ENCODE measurements around the gene PTPRCAP. TPM values are rescaled to one million over a fixed set of nuclear protein-coding genes. Genes with fewer than 3 reads are reported as not detected.
"Not testable (repeated sequence)": the region's sequence is repeated elsewhere in the genome, so short reads cannot be mapped to it uniquely, and the experiment has no call there.

The PTPRCAP gene
- total RNA-seq, 1 experiment from 2014 or later: not detected

- DNase-seq (ENCODE audit: extremely low read depth, low read depth): no peak
Measured at GRCh38 chr11:67412495-67413179, 24.8 kb downstream of the PTPRCAP start.

DNA sequence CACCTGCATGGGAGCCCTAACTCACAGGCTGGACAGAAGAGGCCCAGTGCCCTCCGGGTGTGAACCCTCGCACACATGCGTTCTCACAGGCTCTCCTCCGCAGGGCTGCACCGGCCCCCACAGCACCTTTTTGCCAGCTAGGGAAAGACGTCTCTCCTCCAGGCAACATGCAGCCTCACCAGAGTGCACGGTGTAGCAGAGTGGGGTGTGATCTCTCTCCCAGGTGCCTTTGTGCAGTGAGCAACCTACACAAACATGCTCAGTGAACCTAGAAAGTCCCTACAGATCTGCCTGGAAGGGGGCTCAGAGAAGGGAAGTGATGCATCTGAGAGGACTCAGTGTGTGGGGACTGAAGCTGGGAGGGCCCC is 25.7 kb downstream of the PTPRCAP start:
- DNase-seq (ENCODE audit: extremely low read depth, low read depth): no peak

DNA sequence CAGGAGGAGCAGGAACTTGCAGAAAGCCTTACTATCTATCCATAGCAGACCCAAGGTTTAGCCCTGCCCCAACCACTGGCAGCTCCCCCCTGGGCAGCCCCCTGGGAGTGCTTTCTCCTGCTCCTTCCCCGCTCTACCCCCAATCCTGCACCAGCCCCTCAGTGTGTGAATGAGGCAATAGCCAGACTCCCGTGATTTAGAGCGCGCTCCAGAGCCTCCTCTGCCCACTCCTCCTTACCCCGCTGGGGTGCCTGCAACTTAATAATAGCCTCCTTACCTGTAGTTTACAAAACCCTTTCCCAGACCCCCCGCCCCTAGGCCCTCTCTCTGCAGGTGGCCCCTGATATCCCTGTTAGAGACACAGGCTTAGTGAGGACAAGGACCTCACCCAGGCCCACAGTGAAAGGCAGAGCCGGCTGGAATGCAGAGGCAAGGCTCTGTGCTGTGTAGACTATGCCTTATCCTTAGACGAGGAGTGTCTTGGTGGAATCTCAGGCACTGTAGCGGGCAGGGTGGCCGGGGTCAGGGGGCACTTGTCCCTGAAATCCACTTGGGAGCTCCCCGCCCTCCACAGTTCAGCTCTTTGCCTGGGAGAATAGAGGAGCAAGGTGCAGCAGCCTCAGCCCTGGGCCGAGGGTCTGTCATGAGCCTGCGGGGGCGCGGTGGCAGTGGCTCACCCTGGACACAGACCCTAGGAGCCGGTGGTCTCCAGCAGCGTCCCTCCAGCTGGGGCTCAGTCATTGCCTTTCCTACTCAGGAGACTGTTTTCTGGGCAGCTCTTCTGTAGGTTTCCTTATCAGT is 26.3 kb downstream of the PTPRCAP start:
- no peak for DNase-seq (ENCODE audit: extremely low read depth, low read depth)

DNA sequence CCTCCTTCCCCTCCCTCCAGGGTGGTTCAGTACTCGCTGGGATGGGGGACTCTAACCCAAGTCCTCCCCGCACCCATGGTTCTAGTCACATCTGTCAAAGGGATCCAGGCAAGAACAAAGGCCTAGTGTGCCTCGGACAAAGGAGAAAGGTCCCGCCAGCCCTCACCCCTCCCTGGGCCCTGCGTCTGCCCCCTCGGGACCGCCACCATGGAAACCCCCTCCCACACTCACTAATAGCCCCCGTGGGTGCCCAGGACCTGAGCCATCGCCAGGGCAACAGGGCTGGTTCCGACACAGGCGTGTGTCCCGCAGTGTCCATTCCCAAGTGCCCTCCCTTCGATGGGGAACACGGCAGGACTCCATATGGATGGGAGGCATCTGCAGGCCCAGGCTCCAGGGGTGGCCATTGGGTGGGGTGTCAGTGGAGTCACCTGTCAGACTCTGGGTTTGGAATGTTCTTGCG is 27.1 kb downstream of the PTPRCAP start:
- no peak for DNase-seq (ENCODE audit: extremely low read depth, low read depth)

DNA sequence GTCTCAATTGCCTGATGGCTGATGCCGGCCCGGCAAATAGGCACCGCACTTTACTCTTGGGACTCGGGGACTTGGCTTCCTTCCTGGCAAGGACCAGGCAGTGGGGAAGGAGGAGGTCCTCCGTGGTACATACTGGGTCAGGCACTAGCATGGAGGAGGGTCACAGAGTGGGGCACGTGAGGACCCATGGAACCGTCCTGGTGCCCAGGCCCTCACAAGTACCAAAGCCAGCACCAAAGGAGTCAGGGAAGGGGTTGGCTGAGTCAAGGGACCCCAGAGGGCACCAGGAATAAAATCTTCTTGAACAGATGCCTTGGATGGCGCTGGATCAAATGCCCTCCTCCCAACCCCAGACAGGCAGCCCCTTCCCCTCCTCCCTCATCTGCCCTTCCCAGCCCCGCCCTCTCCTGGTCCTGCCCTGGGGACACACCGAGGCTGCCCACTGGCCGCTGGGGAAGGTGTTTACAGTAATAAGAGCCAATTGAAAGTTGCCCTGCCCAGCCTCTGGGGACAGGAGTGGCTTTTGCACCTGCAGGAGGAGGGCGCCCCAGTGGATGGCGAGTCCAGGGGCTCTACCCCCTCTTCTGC is 27.6 kb downstream of the PTPRCAP start:
- DNase-seq (ENCODE audit: extremely low read depth, low read depth): no peak

DNA sequence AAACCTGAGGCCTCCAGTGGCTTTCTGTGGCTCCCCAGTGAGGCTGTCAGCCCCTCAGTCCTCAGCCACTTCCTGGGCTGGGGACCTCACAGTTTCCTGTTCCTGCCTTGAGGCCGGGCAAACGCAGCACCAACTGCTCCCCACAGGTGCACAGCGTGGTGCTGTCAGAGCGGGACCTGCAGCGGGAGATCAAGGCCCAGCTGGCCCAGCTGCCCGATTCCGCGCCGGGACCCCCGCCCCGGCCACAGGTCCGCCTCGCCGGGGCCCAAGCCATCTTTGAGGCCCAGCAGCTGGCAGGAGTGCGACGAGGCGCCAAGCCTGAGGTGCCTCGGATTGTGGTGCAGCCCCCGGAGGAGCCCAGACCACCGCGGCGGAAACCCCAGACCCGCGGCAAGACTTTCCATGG is 28.2 kb downstream of the PTPRCAP start:
- no peak for DNase-seq (ENCODE audit: extremely low read depth, low read depth)

- DNase-seq (ENCODE audit: extremely low read depth, low read depth): no peak
Measured at GRCh38 chr11:67408437-67409200, 28.9 kb downstream of the PTPRCAP start.

DNA sequence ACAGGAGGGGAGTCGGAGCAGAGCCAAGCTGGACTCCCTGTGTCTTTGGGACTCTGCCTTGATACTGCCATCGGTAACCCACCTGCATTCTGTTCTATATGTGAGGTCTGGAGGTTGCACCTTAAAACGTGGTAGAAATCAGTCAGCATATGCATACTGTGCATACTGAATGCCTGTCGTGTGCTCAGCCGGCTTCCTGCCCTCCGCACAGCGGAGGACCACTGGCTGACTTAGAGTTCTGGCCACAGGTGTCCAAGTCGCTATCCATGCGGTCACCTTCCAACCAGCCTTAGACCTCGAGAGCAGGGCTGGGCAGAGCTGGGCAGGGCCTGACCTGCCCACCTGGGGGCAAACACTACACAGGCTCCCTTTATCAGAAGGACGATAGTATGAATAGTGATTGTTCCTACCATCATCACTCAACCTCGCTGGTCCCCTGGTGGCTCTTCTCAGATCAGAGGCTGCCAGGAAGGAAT is 29.8 kb downstream of the PTPRCAP start:
- DNase-seq (ENCODE audit: extremely low read depth, low read depth): no peak

- no peak for DNase-seq (ENCODE audit: extremely low read depth, low read depth)
Measured at GRCh38 chr11:67406969-67407687, 30.4 kb downstream of the PTPRCAP start.

GRCh38 chr11:67406420-67406968 is 31.0 kb downstream of the PTPRCAP start:
- DNase-seq (ENCODE audit: extremely low read depth, low read depth): no peak

- no peak for DNase-seq (ENCODE audit: extremely low read depth, low read depth)
Measured at GRCh38 chr11:67405688-67406339, 31.7 kb downstream of the PTPRCAP start.

DNA sequence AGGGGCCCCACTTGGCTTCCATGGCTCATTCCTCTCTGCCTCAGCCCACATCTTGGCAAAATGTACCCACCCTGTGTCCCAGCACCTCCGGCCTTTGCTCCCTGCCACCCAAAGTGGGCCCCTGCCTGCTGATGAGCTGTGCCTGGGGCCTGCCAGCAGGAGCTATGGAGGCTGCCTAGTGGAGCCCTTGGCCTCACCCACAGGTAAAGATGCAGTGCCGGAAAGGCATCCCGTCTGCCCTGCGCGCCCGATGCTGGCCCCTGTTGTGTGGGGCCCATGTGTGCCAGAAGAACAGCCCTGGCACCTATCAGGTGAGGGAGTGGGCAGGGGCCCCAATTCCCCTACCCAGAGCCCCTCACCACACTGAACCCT is 32.3 kb downstream of the PTPRCAP start:
- DNase-seq (ENCODE audit: extremely low read depth, low read depth): no peak

DNA sequence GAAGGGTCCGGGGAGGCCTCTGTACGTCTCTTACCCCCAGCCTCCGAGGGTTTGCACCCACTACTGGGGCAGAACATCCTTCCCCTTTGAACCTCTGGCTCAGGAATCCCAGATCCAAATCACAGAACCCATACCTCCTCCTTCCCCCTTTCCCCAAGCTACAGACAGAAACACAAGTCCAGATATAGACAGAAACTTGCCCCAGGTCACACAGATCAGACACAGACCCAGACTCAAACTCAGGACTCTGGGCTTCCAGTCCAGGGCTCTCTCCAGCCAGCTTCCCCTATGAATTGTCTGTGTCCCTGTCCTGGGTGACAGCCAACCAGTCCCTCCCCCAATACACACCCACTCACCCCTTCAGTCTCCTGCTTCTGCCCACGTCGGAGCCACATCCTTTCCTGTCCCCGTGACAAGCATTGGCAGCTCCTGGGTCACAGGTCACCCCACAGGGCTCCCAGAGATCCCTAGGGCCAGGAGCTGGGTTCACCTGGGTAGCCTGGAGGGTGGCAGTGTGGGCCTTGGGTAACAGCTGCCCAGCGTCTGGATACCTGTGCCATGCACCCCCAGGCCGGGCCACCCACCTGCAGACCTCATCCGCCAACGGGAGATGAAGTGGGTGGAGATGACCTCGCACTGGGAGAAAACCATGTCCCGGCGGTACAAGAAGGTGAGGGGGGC is 32.8 kb downstream of the PTPRCAP start:
- no peak for DNase-seq (ENCODE audit: extremely low read depth, low read depth)

DNA sequence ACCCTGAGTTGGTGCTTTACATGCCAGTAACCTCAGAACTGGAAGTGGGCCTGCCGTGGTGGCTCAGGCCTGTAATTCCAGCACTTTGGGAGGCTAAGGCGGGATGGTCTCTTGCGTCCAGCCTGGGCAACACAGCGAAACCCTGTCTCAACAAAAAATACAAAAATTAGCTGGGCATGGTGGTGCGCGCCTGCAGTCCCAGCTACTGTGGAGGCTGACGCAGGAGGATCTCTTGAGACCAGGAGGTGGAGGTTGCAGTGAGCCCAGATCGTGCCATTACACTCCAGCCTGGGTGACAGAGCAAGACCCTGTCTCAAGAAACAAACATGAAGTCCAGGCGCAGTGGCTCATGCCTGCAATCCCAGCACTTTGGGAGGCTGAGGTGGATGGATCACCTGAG is 34.4 kb downstream of the PTPRCAP start:
- not testable (repeated sequence) for DNase-seq (ENCODE audit: extremely low read depth, low read depth)

GRCh38 chr11:67402192-67402839 is 35.2 kb downstream of the PTPRCAP start:
- not testable (repeated sequence) for DNase-seq (ENCODE audit: extremely low read depth, low read depth)

DNA sequence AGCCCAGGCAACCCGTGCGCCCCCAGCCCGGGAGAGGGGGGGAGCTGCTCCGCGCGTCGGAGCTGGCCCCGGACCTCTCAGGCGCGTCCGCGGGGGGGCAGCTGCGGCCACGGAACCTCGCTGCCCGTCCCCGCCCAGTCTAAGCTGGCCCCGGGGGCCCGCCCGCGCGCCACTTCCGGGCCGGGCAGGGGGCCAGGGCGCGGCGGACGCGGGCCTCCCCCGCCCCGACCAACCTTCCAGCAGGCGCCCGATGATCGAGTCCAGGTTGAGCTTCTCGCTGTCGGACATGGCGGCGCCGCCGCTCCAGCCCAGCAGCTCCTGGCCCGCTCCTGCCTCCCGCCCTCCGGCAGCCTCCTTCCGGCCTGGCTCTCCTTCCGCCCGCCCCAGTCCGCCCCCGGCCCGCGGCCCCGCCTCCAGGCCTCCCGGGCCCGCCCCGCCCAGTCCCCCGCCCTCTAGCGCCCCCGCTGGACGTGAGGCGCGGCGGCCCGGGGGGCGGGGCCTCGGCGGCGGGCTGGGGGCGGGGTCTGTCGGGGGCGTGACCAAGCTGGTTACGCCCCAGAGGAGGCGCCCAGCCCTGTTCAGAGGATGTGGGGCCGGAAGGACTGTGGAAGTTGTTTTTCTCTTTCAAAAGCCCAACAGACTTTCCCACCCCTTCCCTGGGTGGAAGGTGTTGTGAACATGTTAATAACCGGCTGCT is 35.8 kb downstream of the PTPRCAP start, which contains the start of gene PPP1CA:
TSS of gene PPP1CA (minus strand) at position 364 of the 697 bp plus-strand sequence. CDS start at position 288, 76 bp downstream.
- DNase-seq (ENCODE audit: extremely low read depth, low read depth): peak; percentile 75

DNA sequence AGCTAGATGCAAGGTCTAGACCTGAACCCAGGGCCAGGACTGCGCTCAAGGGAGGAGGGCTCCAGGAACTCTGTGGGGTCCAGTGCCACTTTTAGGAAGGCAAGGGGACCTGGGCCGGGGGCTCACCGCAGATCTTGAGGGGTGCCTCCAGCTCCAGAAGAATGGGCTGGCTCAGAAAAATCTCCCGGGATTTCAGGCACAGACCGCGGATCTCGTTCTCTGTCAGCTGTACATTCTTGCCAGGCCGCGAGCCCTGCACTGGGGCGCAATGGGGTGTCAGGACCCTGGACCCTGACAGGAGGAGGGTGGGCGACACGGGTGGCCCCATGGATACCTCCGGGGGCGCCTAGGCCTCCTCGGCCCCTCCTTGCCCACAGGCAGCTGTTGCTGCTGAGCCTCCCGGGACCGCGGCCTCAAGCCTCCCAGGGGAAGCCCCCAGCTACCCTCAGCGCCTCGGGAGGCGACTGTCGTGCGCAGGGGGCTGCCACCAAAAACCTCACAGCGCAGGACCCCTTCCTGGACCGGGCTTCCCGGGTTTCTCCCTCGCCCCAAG is 36.5 kb downstream of the PTPRCAP start:
- no peak for DNase-seq (ENCODE audit: extremely low read depth, low read depth)

Data from NCI-H460 (cell line).